Esophagus muscularis mucosa (tissue), 3 donors: ENCODE results near the gene ENTREP3.

ENCODE experiments used
- POLR2A ChIP-seq: fragments of 450-650 bp; IDR thresholded peaks from one replicate; pipeline ENCODE4 v1.6.1; 2017; ENCODE audit warnings: antibody characterized with exemption, moderate library complexity, mild to moderate bottlenecking, low read depth
- POLR2AphosphoS5 ChIP-seq, 2 donors: sonication (generic); formaldehyde crosslinking; IDR thresholded peaks; one replicate each; pipeline ENCODE4 v1.6.1; 2017; ENCODE audit warnings: antibody characterized with exemption in 2 of 2
- TF ChIP-seq, protein P1 (sequence below), 3 experiments: fragments of 200-600 bp in 2 of 3; fragments of 450-650 bp in 1 of 3; sonication (generic) in 2 of 3; IDR thresholded peaks; one replicate each; pipeline ENCODE4 v1.5.1; 2017 to 2019; ENCODE audit warnings: antibody characterized with exemption in 3 of 3, mild to moderate bottlenecking in 2 of 3, moderate library complexity in 1 of 3

DNA sequence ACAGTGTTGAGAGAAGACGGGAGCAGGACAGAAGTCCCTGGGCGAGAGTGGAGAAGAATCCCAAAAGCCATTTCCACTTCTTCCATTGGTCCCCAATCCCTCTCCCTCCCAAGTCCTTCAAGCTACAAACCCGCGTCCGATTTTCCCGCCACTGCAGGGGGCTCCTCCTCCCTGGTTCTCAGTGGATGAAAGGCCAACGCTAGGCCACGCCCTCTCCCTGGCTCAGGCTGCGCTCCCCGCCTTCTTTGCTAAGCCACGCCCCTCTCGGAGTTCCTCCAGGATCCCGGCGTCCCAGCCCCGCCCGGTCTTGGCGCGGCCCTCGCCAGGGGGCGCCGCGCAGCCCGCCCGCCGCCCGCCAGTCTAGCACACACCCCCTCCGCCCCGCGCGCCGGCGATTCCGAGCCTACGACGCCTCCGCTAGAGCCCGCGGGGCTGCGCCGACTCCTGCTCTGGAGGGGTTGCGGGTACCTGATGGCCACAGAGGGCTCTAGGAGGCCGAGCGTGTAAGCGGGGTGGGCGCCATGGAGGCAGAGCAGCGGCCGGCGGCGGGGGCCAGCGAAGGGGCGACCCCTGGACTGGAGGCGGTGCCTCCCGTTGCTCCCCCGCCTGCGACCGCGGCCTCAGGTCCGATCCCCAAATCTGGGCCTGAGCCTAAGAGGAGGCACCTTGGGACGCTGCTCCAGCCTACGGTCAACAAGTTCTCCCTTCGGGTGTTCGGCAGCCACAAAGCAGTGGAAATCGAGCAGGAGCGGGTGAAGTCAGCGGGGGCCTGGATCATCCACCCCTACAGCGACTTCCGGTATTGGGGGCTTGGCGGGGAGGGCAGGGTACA lies 22.0 kb upstream of the ENTREP3 start, which contains the start of gene HCN3:
- TF ChIP-seq, protein P1, sequence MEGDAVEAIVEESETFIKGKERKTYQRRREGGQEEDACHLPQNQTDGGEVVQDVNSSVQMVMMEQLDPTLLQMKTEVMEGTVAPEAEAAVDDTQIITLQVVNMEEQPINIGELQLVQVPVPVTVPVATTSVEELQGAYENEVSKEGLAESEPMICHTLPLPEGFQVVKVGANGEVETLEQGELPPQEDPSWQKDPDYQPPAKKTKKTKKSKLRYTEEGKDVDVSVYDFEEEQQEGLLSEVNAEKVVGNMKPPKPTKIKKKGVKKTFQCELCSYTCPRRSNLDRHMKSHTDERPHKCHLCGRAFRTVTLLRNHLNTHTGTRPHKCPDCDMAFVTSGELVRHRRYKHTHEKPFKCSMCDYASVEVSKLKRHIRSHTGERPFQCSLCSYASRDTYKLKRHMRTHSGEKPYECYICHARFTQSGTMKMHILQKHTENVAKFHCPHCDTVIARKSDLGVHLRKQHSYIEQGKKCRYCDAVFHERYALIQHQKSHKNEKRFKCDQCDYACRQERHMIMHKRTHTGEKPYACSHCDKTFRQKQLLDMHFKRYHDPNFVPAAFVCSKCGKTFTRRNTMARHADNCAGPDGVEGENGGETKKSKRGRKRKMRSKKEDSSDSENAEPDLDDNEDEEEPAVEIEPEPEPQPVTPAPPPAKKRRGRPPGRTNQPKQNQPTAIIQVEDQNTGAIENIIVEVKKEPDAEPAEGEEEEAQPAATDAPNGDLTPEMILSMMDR (IDR thresholded peaks at IDR 0.05) = peak; percentile 67 to 84 (median 73)
- TF ChIP-seq POLR2AphosphoS5 (IDR thresholded peaks at IDR 0.05) (peak in 1 of 2 donors; percentile 78), POLR2A (no peak)
